ENCODE results near the gene MRC2. TPM values are rescaled to one million over a fixed set of nuclear protein-coding genes. Genes with fewer than 3 reads are reported as not detected.

MRC2 gene
- total RNA-seq, 3 donors from 2014 or later (not counting 1 experiment from before 2014, with no cell fraction given): 0.23 to 0.54 (median 0.50) TPM

DNA sequence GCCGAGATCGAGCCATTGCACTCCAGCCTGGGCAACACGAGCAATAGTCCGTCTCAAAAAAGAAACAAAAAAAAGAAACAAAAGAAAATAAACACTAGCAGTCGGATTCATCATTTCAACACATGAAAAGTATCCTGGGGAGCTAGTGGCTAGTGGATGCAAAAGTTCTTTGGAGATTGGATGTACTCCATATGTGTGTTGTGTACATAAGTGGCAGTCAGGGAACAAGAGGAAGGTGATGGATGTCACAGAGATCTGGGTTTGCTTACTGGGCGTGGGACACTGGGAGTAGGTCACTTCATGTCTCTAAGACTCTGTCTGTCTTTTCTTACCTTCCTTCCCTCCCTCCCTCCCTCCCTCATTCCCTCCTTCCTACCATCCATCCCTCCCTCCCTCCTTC is 35.4 kb downstream of the MRC2 start:
- Mint-ChIP-seq H3K36me3 (peaks cover 12% of the 10 kb centered on the region), H3K27me3 (ENCODE audit: low read depth in 2 of 2) (peaks cover 0 to 18% of the 10 kb centered on the region in 2 donors), H3K27ac (no peak overlapping the region), H3K4me1 (peaks cover 0 to 6% of the 10 kb centered on the region in 2 donors), H3K4me3 (no peak overlapping the region), H3K9me3 (peaks cover 2 to 7% of the 10 kb centered on the region in 2 donors)
- no peaks in the 10 kb centered on the region for H3K9me3 ChIP-seq (ENCODE audit: control insufficient read depth, insufficient read depth, low read length)
- WGBS (ENCODE audit: insufficient coverage): 94% methylated on average over 5 of the region's 6 CpGs
- H3K36me3 ChIP-seq (ENCODE audit: control insufficient read depth, insufficient read depth, low read length): no peaks in the 10 kb centered on the region
- H3K27ac ChIP-seq (ENCODE audit: low read length): no peak overlapping the region
- intact Hi-C loops (cut with micrococcal nuclease): no loop called here
- no peaks in the 10 kb centered on the region for H3K4me1 ChIP-seq (ENCODE audit: control insufficient read depth, insufficient read depth, low read length)
- H3K4me3 ChIP-seq (ENCODE audit: low read length): no peak overlapping the region
- DNase-seq (no peak), ATAC-seq (no peak)
- TF ChIP-seq, protein P1, sequence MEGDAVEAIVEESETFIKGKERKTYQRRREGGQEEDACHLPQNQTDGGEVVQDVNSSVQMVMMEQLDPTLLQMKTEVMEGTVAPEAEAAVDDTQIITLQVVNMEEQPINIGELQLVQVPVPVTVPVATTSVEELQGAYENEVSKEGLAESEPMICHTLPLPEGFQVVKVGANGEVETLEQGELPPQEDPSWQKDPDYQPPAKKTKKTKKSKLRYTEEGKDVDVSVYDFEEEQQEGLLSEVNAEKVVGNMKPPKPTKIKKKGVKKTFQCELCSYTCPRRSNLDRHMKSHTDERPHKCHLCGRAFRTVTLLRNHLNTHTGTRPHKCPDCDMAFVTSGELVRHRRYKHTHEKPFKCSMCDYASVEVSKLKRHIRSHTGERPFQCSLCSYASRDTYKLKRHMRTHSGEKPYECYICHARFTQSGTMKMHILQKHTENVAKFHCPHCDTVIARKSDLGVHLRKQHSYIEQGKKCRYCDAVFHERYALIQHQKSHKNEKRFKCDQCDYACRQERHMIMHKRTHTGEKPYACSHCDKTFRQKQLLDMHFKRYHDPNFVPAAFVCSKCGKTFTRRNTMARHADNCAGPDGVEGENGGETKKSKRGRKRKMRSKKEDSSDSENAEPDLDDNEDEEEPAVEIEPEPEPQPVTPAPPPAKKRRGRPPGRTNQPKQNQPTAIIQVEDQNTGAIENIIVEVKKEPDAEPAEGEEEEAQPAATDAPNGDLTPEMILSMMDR (IDR thresholded peaks at IDR 0.05): no peak
- no peaks in the 10 kb centered on the region for H3K27me3 ChIP-seq (ENCODE audit: control insufficient read depth, insufficient read depth, low read length)

DNA sequence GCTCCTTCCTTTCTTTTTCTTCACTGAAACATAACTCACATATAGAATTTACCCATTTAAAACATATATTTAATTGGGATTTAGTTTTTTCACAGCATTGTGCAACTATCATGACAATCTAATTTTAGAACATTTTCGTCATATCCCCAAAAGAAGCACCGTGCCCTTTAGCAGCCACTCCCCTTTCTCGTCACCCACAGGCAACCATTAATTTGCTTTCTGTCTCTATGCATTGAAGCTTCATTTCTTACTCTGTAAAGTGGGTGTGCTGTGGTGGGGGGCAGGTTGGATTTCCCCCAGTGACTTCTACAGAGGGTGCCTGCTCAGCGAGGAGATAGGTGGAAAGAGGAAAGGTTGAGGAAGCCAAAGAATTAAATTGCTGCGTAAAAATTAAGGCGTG is 35.8 kb downstream of the MRC2 start:
- Mint-ChIP-seq H3K9me3 (peaks cover 2 to 7% of the 10 kb centered on the region in 2 donors), H3K27me3 (ENCODE audit: low read depth in 2 of 2) (peaks cover 0 to 18% of the 10 kb centered on the region in 2 donors), H3K4me1 (peaks cover 0 to 6% of the 10 kb centered on the region in 2 donors), H3K36me3 (peaks cover 12% of the 10 kb centered on the region), H3K27ac (no peak overlapping the region), H3K4me3 (no peak overlapping the region)
- Histone ChIP-seq H3K36me3 (ENCODE audit: control insufficient read depth, insufficient read depth, low read length) (no peaks in the 10 kb centered on the region), H3K4me3 (ENCODE audit: low read length) (no peak overlapping the region), H3K9me3 (ENCODE audit: control insufficient read depth, insufficient read depth, low read length) (no peaks in the 10 kb centered on the region), H3K4me1 (ENCODE audit: control insufficient read depth, insufficient read depth, low read length) (no peaks in the 10 kb centered on the region), H3K27me3 (ENCODE audit: control insufficient read depth, insufficient read depth, low read length) (no peaks in the 10 kb centered on the region), H3K27ac (ENCODE audit: low read length) (no peak overlapping the region)
- intact Hi-C loops (cut with micrococcal nuclease): no loop called here
- WGBS (ENCODE audit: insufficient coverage): 71% methylated on average over 6 of the region's 6 CpGs
- peak in 1 of 3 donors; percentile 30 for ATAC-seq
- TF ChIP-seq, protein P1 (IDR thresholded peaks at IDR 0.05): no peak
- DNase-seq: no peak

DNA sequence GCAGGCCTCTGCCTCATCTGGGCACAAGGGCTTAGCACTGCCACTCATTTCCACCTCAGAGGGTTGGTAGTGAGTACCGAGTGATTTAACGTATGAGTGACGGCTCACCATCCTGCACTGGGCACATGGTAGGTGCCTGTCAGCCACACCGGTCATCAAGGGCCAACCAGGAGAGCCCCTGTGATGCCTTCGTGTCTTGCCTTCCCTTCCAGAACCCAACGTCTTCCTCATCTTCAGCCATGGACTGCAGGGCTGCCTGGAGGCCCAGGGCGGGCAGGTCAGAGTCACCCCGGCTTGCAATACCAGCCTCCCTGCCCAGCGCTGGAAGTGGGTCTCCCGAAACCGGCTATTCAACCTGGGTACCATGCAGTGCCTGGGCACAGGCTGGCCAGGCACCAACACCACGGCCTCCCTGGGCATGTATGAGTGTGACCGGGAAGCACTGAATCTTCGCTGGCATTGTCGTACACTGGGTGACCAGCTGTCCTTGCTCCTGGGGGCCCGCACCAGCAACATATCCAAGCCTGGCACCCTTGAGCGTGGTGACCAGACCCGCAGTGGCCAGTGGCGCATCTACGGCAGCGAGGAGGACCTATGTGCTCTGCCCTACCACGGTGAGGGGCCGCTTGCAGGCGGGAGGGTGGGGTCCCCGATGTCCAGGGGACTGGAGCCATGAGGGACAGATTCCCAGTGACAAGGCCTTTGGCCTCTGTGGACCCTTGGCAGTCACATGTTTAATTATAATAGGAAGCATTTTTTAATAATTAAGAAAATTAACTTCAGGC is 37.1 kb downstream of the MRC2 start:
- Mint-ChIP-seq H3K27me3 (ENCODE audit: low read depth in 2 of 2) (peaks cover 0 to 15% of the 10 kb centered on the region in 2 donors), H3K36me3 (peaks cover 12% of the 10 kb centered on the region), H3K4me3 (no peak overlapping the region), H3K27ac (no peak overlapping the region), H3K4me1 (peaks cover 0 to 6% of the 10 kb centered on the region in 2 donors), H3K9me3 (peaks cover 2 to 7% of the 10 kb centered on the region in 2 donors)
- no peaks in the 10 kb centered on the region for H3K27me3 ChIP-seq (ENCODE audit: control insufficient read depth, insufficient read depth, low read length)
- H3K4me3 ChIP-seq (ENCODE audit: low read length): no peak overlapping the region
- no peak for DNase-seq
- ATAC-seq: no peak
- TF ChIP-seq, protein P1 (IDR thresholded peaks at IDR 0.05): no peak
- H3K36me3 ChIP-seq (ENCODE audit: control insufficient read depth, insufficient read depth, low read length): no peaks in the 10 kb centered on the region
- H3K9me3 ChIP-seq (ENCODE audit: control insufficient read depth, insufficient read depth, low read length): no peaks in the 10 kb centered on the region
- intact Hi-C loops (cut with micrococcal nuclease): no loop called here
- H3K27ac ChIP-seq (ENCODE audit: low read length): no peak overlapping the region
- 90% methylated on average over 25 of the region's 25 CpGs for WGBS (ENCODE audit: insufficient coverage)
- H3K4me1 ChIP-seq (ENCODE audit: control insufficient read depth, insufficient read depth, low read length): no peaks in the 10 kb centered on the region

All from natural killer cell (primary cell).